Fibroblast of peridontal ligament (primary cell): ENCODE measurements around the gene LRRC75A.
"Not testable (repeated sequence)": the region's sequence is repeated elsewhere in the genome, so short reads cannot be mapped to it uniquely, and the experiment has no call there.

ENCODE experiments used
- DNase-seq: peaks from one replicate; pipeline ENCODE4 v3.0.0-alpha.2; 2010; ENCODE audit errors: extremely low read depth

Gene LRRC75A

DNA sequence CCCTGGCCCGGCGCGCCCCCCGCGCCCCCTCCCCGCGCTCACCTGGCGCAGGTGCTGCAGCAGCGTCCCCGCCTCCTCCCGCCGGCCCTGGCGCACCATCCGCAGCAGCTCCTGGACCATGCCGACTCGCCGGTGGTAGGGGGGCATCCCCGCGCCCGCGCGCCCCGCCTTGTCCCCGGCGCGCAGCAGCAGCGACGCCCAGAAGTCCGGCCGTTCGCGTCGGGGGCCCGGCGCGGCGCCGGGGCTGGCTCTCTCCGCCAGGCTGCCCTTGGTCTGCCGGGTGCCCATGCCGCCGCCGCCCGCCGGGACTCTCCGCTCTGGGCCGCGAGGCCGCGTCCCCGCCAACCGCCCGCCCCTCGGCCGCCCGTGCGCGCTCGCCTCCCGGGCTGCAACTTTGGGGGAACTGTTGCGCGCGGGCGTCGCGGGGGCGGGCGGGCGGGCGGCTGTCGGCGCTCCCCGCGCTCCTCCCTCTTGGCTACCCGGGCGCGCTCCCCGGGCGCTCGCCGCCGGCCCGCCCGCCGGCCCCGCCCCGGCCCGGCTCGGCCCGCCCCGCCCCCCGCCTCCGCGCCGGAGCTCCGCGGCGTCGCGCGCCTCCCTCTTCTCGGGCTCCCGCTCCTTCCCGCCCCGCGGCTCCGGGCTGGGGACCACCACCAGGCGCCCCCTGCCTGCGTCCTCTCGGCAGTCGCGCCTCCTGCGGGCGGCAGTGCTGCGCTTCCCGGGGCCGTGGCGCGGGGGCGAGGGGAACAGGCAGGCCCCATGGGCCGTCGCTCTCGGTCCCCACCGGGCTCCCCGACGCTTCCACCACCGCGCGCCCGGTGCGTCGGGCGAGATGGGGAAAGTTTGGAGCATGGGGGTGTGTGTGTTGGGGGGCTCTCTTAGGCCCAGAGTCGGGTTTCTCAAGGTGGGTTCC is at the start of gene LRRC75A:
TSS of gene LRRC75A (minus strand) at position 491 of the 910 bp plus-strand sequence. CDS start at position 288, 203 bp downstream.
- DNase-seq: no peak

DNA sequence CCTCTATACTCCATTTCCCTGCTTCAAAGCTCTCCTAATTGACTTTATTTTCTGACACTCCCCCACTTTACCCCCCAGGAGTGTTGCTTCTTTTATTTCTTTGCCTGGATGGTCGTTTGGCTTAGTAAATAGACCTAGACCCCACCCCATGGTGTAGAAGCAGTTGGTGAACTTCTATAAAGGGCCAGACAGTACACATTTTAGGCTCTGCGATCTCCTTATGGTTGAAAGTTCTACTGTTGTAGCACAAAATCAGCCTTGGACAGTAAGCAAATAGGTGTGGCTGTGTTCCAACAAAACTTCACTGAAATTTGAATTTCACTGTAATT is 45.1 kb upstream of the LRRC75A start:
- no peak for DNase-seq

GRCh38 chr17:16534236-16534635 is 42.2 kb upstream of the LRRC75A start:
- DNase-seq: no peak

- no peak for DNase-seq
These were observed 37.9 kb upstream of the LRRC75A start for GRCh38 chr17:16529906-16530305.

GRCh38 chr17:16527298-16527697 is 35.3 kb upstream of the LRRC75A start:
- no peak for DNase-seq

GRCh38 chr17:16525556-16525955 is 33.6 kb upstream of the LRRC75A start:
- DNase-seq: not testable (repeated sequence)

DNA sequence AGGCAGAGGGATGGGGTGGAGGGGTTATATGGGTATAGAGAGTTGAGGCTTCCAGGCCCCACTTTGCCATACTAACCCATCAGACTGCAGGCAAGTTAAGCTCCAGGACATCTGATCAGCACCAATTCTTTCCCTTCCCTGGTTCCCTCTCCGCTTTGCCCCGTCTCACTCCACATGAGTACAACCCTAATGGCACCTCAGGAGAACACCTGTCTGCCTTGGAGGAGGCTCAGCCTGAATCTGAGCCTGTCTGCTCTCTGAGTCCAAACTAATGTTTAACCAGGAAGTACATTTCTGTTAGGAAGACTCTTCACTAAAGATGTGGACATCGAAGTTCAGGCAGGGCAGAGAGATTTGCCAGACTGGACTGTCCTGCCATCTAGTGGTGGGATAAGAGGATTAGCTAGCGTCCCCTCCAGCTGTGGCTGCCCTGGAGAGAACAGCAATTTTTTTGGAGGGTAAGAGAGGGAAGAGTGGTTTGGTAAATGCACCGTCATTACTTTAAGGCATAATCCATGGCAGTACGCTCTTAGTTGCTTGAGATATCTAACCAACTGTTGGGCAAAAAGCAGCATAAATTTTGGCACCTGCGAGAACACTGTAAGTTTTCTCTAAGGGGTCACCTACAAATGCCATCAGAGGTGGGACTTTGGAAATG is 29.2 kb upstream of the LRRC75A start:
- peak; percentile 94 for DNase-seq

DNA sequence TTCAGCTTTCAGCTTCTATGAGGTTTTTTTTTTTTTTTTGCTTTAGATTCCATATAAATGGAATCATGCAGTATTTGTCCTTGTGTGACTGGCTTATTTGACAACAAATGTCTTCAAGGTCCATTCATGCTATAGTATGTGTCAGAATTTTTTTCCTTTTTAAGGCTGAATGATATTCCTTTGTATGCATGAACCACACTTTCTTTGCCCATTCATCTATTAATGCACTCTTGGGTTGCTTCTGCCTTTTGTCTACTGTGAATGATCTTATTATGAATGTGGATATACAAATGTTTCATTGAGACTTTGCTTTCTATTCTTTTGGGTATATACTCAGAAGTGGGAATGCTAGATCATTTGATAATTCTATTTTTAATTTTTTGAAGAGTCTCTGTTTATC is 27.0 kb upstream of the LRRC75A start:
- DNase-seq: no peak

DNA sequence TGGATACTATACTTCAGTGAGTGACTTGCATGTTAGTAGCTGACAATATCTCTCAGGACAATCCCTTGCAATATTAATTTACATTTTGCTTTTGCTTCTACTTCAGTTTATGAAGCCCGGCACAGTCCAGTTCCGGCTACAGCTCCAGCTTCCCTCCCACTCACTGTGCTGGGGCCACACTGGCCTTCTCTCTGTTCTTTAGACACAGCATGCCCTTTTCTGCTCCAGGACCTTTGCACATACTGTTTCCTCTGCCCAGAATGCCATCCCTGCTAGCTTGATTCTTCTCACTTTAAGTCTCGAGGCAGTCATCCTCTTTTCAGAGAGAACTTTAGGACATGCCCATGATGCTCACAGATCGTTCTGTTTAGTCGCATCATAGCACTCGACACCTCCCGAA is 25.5 kb upstream of the LRRC75A start:
- no peak for DNase-seq

- peak; percentile 51 for DNase-seq
These were observed 24.6 kb upstream of the LRRC75A start for GRCh38 chr17:16516594-16517051.

DNA sequence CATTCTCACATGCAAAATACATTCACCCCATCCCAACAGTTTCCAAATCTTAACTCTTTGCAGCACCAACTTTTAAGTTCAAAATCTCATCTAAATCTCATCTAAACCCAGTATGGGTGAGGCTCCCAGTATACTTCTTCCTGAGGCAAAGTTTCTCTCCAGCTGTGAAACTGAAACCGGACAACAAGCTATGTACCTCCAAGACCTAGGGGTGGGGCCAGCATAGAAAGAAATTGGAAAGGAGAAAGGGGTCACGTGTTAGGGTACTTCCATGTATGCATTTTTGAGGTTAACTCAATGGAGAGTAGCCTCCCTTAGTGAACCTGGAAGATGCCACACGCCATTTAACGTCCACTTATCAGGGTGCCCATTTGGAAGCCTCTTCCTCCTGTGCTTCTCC is 23.9 kb upstream of the LRRC75A start:
- DNase-seq: no peak

- no peak for DNase-seq
These were observed 21.9 kb upstream of the LRRC75A start for GRCh38 chr17:16513873-16514272.

- DNase-seq: no peak
These were observed 20.0 kb upstream of the LRRC75A start for GRCh38 chr17:16512011-16512410.

- DNase-seq: no peak
These were observed 19.6 kb upstream of the LRRC75A start for GRCh38 chr17:16511593-16511992.

- DNase-seq: no peak
These were observed 16.0 kb upstream of the LRRC75A start for GRCh38 chr17:16507918-16508533.

- no peak for DNase-seq
These were observed 14.2 kb upstream of the LRRC75A start for GRCh38 chr17:16506188-16506587.

DNA sequence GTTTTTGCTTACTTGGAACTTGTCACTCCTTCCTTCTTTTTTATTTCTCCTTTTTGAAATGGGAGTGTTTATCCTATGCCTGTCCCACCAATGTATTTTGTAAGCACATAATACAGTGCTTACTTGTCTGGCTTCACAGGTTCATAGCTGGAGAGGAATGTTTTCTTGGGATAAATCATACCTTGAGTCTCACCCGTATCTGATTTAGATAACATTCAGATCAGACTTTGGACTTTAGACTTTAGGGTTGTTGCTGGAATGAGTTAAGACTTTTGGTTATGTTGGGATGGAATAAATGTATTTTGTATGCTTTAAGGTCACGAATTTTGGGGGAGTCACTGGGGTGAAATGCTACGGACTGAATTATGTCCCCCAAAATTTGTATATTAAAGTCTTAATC is 13.0 kb upstream of the LRRC75A start:
- DNase-seq: no peak

- no peak for DNase-seq
These were observed 5.0 kb upstream of the LRRC75A start for GRCh38 chr17:16496820-16497489.

- DNase-seq: no peak
These were observed 4.2 kb upstream of the LRRC75A start for GRCh38 chr17:16495980-16496819.

GRCh38 chr17:16495561-16495960 is 3.6 kb upstream of the LRRC75A start:
- DNase-seq: no peak

DNA sequence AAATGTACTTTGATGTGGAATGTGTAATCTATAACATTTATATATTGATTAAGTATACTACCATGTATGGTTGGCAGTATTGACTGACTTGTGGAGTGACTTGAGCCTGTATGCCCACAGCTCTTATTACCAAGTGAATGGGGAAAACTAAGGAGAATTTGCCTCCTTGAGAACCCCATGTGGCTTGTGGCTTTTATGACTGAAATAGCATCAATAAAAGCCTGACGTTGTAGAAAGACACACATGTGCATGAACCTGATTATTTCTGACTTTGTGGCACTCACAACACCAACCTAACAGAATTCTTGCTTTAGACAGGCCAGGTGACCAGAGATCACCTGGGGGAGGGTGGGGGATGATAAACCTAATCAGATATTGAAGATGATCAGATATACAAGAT is 2.1 kb upstream of the LRRC75A start:
- no peak for DNase-seq
